Metanephros (tissue), 2 donors: ENCODE results near the gene ALDH3A2. TPM values are rescaled to one million over a fixed set of nuclear protein-coding genes. Genes with fewer than 3 reads are reported as not detected.

Source experiments
- small RNA-seq: library from RNA; depleted of rRNA; stranded (forward); fragments of <200 nt; gene quantifications from one replicate; pipeline ENCODE3, GENCODE V24; 2014; ENCODE audit warnings: low replicate concordance
- total RNA-seq: library from RNA; depleted of rRNA; stranded (reverse); fragments of >200 nt; gene quantifications from one replicate; pipeline ENCODE4 v1.2.3, GENCODE V29; 2014

The ALDH3A2 gene
- total RNA-seq, result 83.9 TPM

DNA sequence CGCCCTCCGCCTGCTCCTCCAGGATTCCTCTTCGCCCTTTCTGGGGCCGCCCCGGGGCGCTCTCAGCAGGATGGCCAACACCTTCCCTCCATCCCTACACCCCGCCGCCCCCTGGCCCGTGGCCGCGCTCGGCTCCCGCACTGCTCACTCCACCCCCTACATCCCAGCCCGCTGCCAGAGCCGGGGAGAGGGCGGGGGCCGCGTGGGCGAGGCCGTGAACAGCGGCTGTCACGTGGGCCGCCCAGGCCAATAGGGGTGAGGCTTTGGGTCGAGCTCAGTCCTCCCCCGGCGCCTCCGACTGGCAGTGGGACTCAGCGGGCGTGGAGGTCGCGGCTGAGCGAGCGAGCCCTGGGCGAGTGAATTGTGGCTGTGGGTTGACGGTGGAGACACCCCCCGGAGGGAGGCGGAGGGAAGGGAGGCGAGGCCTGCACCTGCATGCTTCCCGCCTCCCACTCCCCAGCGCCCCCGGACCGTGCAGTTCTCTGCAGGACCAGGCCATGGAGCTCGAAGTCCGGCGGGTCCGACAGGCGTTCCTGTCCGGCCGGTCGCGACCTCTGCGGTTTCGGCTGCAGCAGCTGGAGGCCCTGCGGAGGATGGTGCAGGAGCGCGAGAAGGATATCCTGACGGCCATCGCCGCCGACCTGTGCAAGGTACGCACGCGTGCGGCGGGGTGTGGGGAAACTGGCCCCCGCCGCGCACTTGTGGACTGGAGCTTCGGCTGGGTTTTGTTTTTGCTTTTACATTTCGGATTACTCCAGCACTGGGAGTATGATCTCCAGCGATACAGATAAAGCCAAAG lies at the start of gene ALDH3A2:
TSS of gene ALDH3A2 (plus strand) at position 277 of the 799 bp plus-strand sequence. CDS start at position 498, 221 bp downstream.

DNA sequence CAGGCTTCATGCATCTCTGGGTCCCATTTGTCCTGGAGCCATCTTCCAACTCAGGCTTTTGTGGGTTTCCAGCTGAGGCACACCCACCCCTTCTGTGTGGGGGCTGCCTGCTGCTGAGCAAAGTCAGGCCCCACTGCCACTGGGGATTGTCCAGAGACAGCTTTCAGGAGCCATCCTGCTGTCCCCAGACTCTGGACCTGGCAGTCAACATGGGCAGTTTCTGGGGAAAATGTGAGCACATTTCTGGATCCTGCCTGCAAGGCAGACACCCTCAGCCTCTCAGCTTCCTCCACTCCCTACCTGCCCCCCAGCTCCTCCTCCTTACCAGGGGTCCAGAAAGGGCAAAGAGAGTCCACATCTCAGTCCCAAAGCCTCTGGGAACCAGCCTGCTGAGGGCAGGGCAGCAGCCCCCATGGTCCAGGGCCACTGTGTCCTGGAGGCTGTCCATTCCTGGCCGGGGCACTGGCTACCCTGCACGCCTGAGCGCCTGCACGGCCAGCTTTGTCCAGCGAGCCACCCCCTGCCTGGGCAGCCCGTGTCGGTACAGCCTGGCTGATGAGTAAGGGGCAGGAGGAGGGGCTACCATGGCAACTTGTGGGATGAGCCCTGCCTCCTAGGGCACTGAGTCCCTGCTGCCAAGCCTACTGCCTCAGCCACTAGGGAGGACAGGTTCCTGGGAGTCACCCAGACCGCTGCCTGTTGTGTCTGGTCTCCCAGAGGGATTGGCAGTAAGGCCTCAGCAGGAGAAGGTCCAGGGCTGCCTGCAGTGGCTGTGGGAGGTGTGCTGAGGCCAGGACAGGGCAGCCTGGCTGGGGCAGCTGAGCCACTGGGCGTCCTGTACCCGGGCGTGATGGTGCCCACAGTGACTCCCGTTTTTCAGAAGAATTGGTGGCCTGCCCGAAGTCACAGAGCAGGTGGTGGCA lies 67.8 kb downstream of the ALDH3A2 start, which contains the start of gene SLC47A2:
TSS of gene SLC47A2 (minus strand) at position 477 of the 923 bp plus-strand sequence. CDS start at position 448, 29 bp downstream.

Small RNA genes within 50 kb of the gene (small RNA-seq; reads per million reads assigned to genes)
- gene NMTRQ-TTG12-1 (not detected), gene RF00322 (not detected)

Other genes starting within 250 kb of the ALDH3A2 start
- gene RNF112, start 237.5 kb upstream of the ALDH3A2 start, total RNA-seq, result 4.1 TPM
- 20.4 TPM for gene SLC47A1, start 114.9 kb upstream of the ALDH3A2 start, total RNA-seq
- gene SLC47A2, start 67.8 kb downstream of the ALDH3A2 start, total RNA-seq, result 6.2 TPM
- gene ALDH3A1, start 99.5 kb downstream of the ALDH3A2 start, total RNA-seq, result 3.6 TPM
- 26.6 TPM for gene ULK2, start 219.2 kb downstream of the ALDH3A2 start, total RNA-seq